Endodermal cell (in vitro differentiated cells): ENCODE data around the gene FUT1. TPM values are rescaled to one million over a fixed set of nuclear protein-coding genes. Genes with fewer than 3 reads are reported as not detected.

ENCODE experiments used
- DNase-seq: peaks from one replicate; pipeline ENCODE4 v3.0.0-alpha.2; 2017
- H3K27ac ChIP-seq: 2 replicates; pipeline ENCODE4 v1.5.1; 2013; ENCODE audit warnings: mild to moderate bottlenecking, low read depth, low read length, moderate library complexity
- H3K27me3 ChIP-seq: 2 replicates; pipeline ENCODE4 v1.6.1; 2013; ENCODE audit warnings: mild to moderate bottlenecking, low read length, moderate library complexity; ENCODE audit not compliant: insufficient read depth, control insufficient read depth, poor library complexity, severe bottlenecking
- H3K36me3 ChIP-seq: 2 replicates; pipeline ENCODE4 v1.7.0; 2013; ENCODE audit warnings: mild to moderate bottlenecking, low read length, moderate library complexity; ENCODE audit not compliant: control insufficient read depth, insufficient read depth
- H3K4me1 ChIP-seq: one replicate; pipeline ENCODE4 v1.7.0; 2013; ENCODE audit warnings: low read length; ENCODE audit not compliant: control insufficient read depth, insufficient read depth
- H3K4me3 ChIP-seq: 2 replicates; pipeline ENCODE4 v1.5.1; 2013; ENCODE audit warnings: mild to moderate bottlenecking, low read length, moderate library complexity
- H3K9ac ChIP-seq: 2 replicates; pipeline ENCODE4 v1.6.1; 2013; ENCODE audit warnings: mild to moderate bottlenecking, low read length, moderate library complexity; ENCODE audit not compliant: poor library complexity, severe bottlenecking; ENCODE audit errors: extremely low read depth
- H3K9me3 ChIP-seq: 2 replicates; pipeline ENCODE4 v1.6.1; 2013; ENCODE audit warnings: mild to moderate bottlenecking, low read length, moderate library complexity; ENCODE audit not compliant: control insufficient read depth
- H3K27ac Mint-ChIP-seq: 2 replicates; pipeline ENCODE4 v1.8.0; 2020; ENCODE audit warnings: mixed read lengths
- H3K27me3 Mint-ChIP-seq: 2 replicates; pipeline ENCODE4 v1.8.0; 2021; ENCODE audit warnings: mild to moderate bottlenecking, mixed read lengths; ENCODE audit not compliant: insufficient read depth
- H3K36me3 Mint-ChIP-seq: 2 replicates; pipeline ENCODE4 v1.8.0; 2020; ENCODE audit warnings: low read depth, mixed read lengths
- H3K4me1 Mint-ChIP-seq: 2 replicates; pipeline ENCODE4 v1.8.0; 2020; ENCODE audit warnings: mixed read lengths
- H3K4me3 Mint-ChIP-seq: 2 replicates; pipeline ENCODE4 v1.8.0; 2020; ENCODE audit warnings: mild to moderate bottlenecking, moderate library complexity, mixed read lengths
- H3K9me3 Mint-ChIP-seq: 2 replicates; pipeline ENCODE4 v1.8.0; 2020; ENCODE audit warnings: mild to moderate bottlenecking, mixed read lengths
- WGBS, 2 experiments: methylation state at CpG; one replicate each; pipeline versions ENCODE4 v1.1.5 to v1.1.7; 2013; ENCODE audit warnings: missing lambda C conversion rate in 2 of 2, mixed read lengths in 1 of 2; ENCODE audit not compliant: insufficient coverage in 1 of 2, insufficient read length in 1 of 2; 5-methylcytosine and 5-hydroxymethylcytosine counted together
- total RNA-seq, 2 donors: library from RNA; stranded (reverse); fragmentation: NEBNext Ultra II Directional in 1 of 2; extraction: Animal tissue kit (Norgen Biotek cat#: 25700) in 1 of 2; gene quantifications; 2 replicates in 1 of 2; 3 replicates in 1 of 2; pipeline ENCODE4 v1.2.1, GENCODE V29; 2021
- TF ChIP-seq, protein P1 (sequence below): fragments of 200-600 bp; sonication (generic); conservative IDR thresholded peaks from 2 replicates; pipeline ENCODE4 v1.5.0; 2021; ENCODE audit warnings: antibody characterized with exemption, mild to moderate bottlenecking

The FUT1 gene
- total RNA-seq, 2 donors from 2014 or later, result 5.4 to 6.3 TPM

GRCh38 chr19:48750351-48750750, 2.1 kb downstream of the FUT1 start:
- peaks cover 14% of the 10 kb centered on the region for H3K27me3 ChIP-seq
- H3K36me3 Mint-ChIP-seq, result peaks cover 9% of the 10 kb centered on the region
- no peak overlapping the region for H3K27ac ChIP-seq
- no peak overlapping the region for H3K27ac Mint-ChIP-seq
- no peaks in the 10 kb centered on the region for H3K9me3 ChIP-seq
- H3K4me1 ChIP-seq, result no peaks in the 10 kb centered on the region
- no peak overlapping the region for H3K9ac ChIP-seq
- no peaks in the 10 kb centered on the region for H3K9me3 Mint-ChIP-seq
- TF ChIP-seq, protein P1, sequence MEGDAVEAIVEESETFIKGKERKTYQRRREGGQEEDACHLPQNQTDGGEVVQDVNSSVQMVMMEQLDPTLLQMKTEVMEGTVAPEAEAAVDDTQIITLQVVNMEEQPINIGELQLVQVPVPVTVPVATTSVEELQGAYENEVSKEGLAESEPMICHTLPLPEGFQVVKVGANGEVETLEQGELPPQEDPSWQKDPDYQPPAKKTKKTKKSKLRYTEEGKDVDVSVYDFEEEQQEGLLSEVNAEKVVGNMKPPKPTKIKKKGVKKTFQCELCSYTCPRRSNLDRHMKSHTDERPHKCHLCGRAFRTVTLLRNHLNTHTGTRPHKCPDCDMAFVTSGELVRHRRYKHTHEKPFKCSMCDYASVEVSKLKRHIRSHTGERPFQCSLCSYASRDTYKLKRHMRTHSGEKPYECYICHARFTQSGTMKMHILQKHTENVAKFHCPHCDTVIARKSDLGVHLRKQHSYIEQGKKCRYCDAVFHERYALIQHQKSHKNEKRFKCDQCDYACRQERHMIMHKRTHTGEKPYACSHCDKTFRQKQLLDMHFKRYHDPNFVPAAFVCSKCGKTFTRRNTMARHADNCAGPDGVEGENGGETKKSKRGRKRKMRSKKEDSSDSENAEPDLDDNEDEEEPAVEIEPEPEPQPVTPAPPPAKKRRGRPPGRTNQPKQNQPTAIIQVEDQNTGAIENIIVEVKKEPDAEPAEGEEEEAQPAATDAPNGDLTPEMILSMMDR, result no peak
- H3K4me1 Mint-ChIP-seq, result peaks cover 20% of the 10 kb centered on the region
- peaks cover 30% of the 10 kb centered on the region for H3K27me3 Mint-ChIP-seq
- H3K4me3 ChIP-seq, result no peak overlapping the region
- no peak overlapping the region for H3K4me3 Mint-ChIP-seq
- H3K36me3 ChIP-seq, result peaks cover 10% of the 10 kb centered on the region
- no peak for DNase-seq
- WGBS, 2 experiments, result 95 to 98% methylated on average over 31 of the region's 31 CpGs

- Mint-ChIP-seq H3K9me3 (no peaks in the 10 kb centered on the region), H3K36me3 (peaks cover 9% of the 10 kb centered on the region), H3K27ac (no peak overlapping the region), H3K27me3 (peaks cover 26% of the 10 kb centered on the region), H3K4me1 (peaks cover 20% of the 10 kb centered on the region), H3K4me3 (no peak overlapping the region)
- no peak overlapping the region for H3K4me3 ChIP-seq
- 88 to 89% methylated on average over 3 to 4 of the region's 4 CpGs for WGBS, 2 experiments
- H3K27ac ChIP-seq, result no peak overlapping the region
- H3K4me1 ChIP-seq, result no peaks in the 10 kb centered on the region
- no peak overlapping the region for H3K9ac ChIP-seq
- no peaks in the 10 kb centered on the region for H3K9me3 ChIP-seq
- H3K36me3 ChIP-seq, result peaks cover 10% of the 10 kb centered on the region
- TF ChIP-seq, protein P1, result no peak
- H3K27me3 ChIP-seq, result peaks cover 14% of the 10 kb centered on the region
- DNase-seq, result no peak
Observed at GRCh38 chr19:48749571-48750198, 2.8 kb downstream of the FUT1 start.

GRCh38 chr19:48746738-48747575, 5.5 kb downstream of the FUT1 start, which contains the start of gene IZUMO1:
Gene IZUMO1, minus strand, starts transcription at chr19:48746909. Its CDS starts 1,050 bp downstream, at chr19:48745859.
- H3K9me3 Mint-ChIP-seq, result no peaks in the 10 kb centered on the region
- TF ChIP-seq, protein P1, result no peak
- H3K4me1 Mint-ChIP-seq, result peaks cover 12% of the 10 kb centered on the region
- peak within 1 kb of the TSS; percentile 47 for H3K9ac ChIP-seq
- peak; percentile 95 for DNase-seq
- no peaks in the 10 kb centered on the region for H3K4me1 ChIP-seq
- H3K36me3 Mint-ChIP-seq, result peaks cover 9% of the 10 kb centered on the region
- peak within 1 kb of the TSS; percentile 62 for H3K4me3 Mint-ChIP-seq
- peaks cover 2% of the 10 kb centered on the region for H3K27me3 ChIP-seq
- H3K27me3 Mint-ChIP-seq, result peaks cover 21% of the 10 kb centered on the region
- WGBS, 2 experiments, result 15 to 25% methylated on average over 7 to 31 of the region's 31 CpGs
- H3K9me3 ChIP-seq, result no peaks in the 10 kb centered on the region
- H3K4me3 ChIP-seq, result peak within 1 kb of the TSS; percentile 89
- peaks cover 10% of the 10 kb centered on the region for H3K36me3 ChIP-seq
- peak within 1 kb of the TSS; percentile 90 for H3K27ac Mint-ChIP-seq
- peak within 1 kb of the TSS; percentile 82 for H3K27ac ChIP-seq
